Loucy (cell line): ENCODE data around the gene ABCG4.
A peak's percentile ranks its signal among the peaks of the same experiment; 100 is the strongest.

Experiments
- H2AFZ ChIP-seq: fragments of 200-600 bp; sonication (generic); 2 replicates; pipeline ENCODE4 v1.6.0; 2016; ENCODE audit warnings: antibody characterized with exemption, mild to moderate bottlenecking, low read length, moderate library complexity
- H3F3A ChIP-seq: fragments of 200-600 bp; 2 replicates; pipeline ENCODE4 v1.6.0; 2016; ENCODE audit warnings: antibody characterized with exemption, low read depth, mild to moderate bottlenecking
- H3K27me3 ChIP-seq: fragments of 200-600 bp; sonication (generic); 2 replicates; pipeline ENCODE4 v1.6.1; 2014; ENCODE audit warnings: low read length, mild to moderate bottlenecking; ENCODE audit not compliant: insufficient read depth, poor library complexity, severe bottlenecking
- H3K36me3 ChIP-seq: fragments of 200-600 bp; sonication (generic); 2 replicates; pipeline ENCODE4 v1.6.1; 2016; ENCODE audit warnings: low read length; ENCODE audit not compliant: insufficient read depth
- H3K4me1 ChIP-seq: fragments of 200-600 bp; sonication (generic); 2 replicates; pipeline ENCODE4 v1.5.1; 2014; ENCODE audit warnings: low read length, mild to moderate bottlenecking; ENCODE audit not compliant: insufficient read depth, poor library complexity, severe bottlenecking
- H3K4me2 ChIP-seq: fragments of 200-600 bp; sonication (generic); 2 replicates; pipeline ENCODE4 v1.6.0; 2014; ENCODE audit warnings: antibody characterized with exemption, low read length, low read depth, mild to moderate bottlenecking; ENCODE audit not compliant: poor library complexity, severe bottlenecking
- H3K4me3 ChIP-seq: fragments of 200-600 bp; sonication (generic); 2 replicates; pipeline ENCODE4 v1.5.1; 2014; ENCODE audit warnings: low read length, mild to moderate bottlenecking, mixed read lengths; ENCODE audit not compliant: poor library complexity, severe bottlenecking
- H3K79me2 ChIP-seq: fragments of 200-600 bp; sonication (generic); 2 replicates; pipeline ENCODE4 v1.6.1; 2014; ENCODE audit warnings: low read length; ENCODE audit not compliant: insufficient read depth
- H3K9ac ChIP-seq: fragments of 200-600 bp; sonication (generic); 2 replicates; pipeline ENCODE4 v1.6.0; 2014; ENCODE audit warnings: mild to moderate bottlenecking, low read depth, low read length, moderate library complexity; ENCODE audit not compliant: poor library complexity, severe bottlenecking
- H3K9me2 ChIP-seq: fragments of 200-600 bp; sonication (generic); replicated peaks from 2 replicates; pipeline ENCODE4 v1.6.1; 2016; ENCODE audit warnings: low read depth, low read length, mixed read lengths
- H3K9me3 ChIP-seq: fragments of 200-600 bp; sonication (generic); 2 replicates; pipeline ENCODE4 v1.6.1; 2014; ENCODE audit warnings: mild to moderate bottlenecking, antibody characterized with exemption, low read length, low read depth; ENCODE audit not compliant: insufficient read depth
- H4K20me1 ChIP-seq: fragments of 200-600 bp; sonication (generic); 2 replicates; pipeline ENCODE4 v1.6.0; 2014; ENCODE audit warnings: antibody characterized with exemption, low read length, mild to moderate bottlenecking; ENCODE audit not compliant: insufficient read depth, poor library complexity, severe bottlenecking
- EZH2phosphoT487 ChIP-seq: fragments of 200-600 bp; IDR thresholded peaks from 2 replicates; pipeline ENCODE4 v1.6.1; 2018; ENCODE audit warnings: antibody characterized with exemption, mild to moderate bottlenecking, moderate library complexity, borderline replicate concordance
- TF ChIP-seq, protein P1 (sequence below): fragments of 200-600 bp; sonication (generic); conservative IDR thresholded peaks from 2 replicates; pipeline ENCODE4 v1.5.1; 2014; ENCODE audit warnings: mild to moderate bottlenecking, antibody characterized with exemption, low read length

The ABCG4 gene

GRCh38 chr11:119121008-119121810, 27.6 kb upstream of the ABCG4 start, which contains the start of gene HINFP:
Gene HINFP, plus strand, starts transcription at chr11:119121580. Its CDS starts 5,365 bp downstream, at chr11:119126945.
- Histone ChIP-seq H3K36me3 (no peaks in the 10 kb centered on the region), H3K9me2 (no peaks in the 10 kb centered on the region), H3F3A (peaks cover 3% of the 10 kb centered on the region), H3K4me1 (peaks cover 19% of the 10 kb centered on the region), H3K4me2 (peak within 1 kb of the TSS; percentile 85), H3K27me3 (no peaks in the 10 kb centered on the region), H3K9me3 (no peaks in the 10 kb centered on the region), H3K4me3 (peak within 1 kb of the TSS; percentile 93), H2AFZ (peak within 1 kb of the TSS; percentile 90), H4K20me1 (peaks cover 8% of the 10 kb centered on the region), H3K79me2 (peaks cover 43% of the 10 kb centered on the region), H3K9ac (peak within 1 kb of the TSS; percentile 84)
- TF ChIP-seq, protein P1, sequence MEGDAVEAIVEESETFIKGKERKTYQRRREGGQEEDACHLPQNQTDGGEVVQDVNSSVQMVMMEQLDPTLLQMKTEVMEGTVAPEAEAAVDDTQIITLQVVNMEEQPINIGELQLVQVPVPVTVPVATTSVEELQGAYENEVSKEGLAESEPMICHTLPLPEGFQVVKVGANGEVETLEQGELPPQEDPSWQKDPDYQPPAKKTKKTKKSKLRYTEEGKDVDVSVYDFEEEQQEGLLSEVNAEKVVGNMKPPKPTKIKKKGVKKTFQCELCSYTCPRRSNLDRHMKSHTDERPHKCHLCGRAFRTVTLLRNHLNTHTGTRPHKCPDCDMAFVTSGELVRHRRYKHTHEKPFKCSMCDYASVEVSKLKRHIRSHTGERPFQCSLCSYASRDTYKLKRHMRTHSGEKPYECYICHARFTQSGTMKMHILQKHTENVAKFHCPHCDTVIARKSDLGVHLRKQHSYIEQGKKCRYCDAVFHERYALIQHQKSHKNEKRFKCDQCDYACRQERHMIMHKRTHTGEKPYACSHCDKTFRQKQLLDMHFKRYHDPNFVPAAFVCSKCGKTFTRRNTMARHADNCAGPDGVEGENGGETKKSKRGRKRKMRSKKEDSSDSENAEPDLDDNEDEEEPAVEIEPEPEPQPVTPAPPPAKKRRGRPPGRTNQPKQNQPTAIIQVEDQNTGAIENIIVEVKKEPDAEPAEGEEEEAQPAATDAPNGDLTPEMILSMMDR, result no peak
- TF ChIP-seq EZH2phosphoT487, result no peak

- peaks cover 3% of the 10 kb centered on the region for H3F3A ChIP-seq
- H3K36me3 ChIP-seq, result no peaks in the 10 kb centered on the region
- peak overlapping the region; percentile 84 for H3K9ac ChIP-seq
- no peaks in the 10 kb centered on the region for H3K9me3 ChIP-seq
- H3K4me1 ChIP-seq, result peaks cover 21% of the 10 kb centered on the region
- peak overlapping the region; percentile 85 for H3K4me2 ChIP-seq
- H3K27me3 ChIP-seq, result no peaks in the 10 kb centered on the region
- peaks cover 43% of the 10 kb centered on the region for H3K79me2 ChIP-seq
- H2AFZ ChIP-seq, result peak overlapping the region; percentile 90
- TF ChIP-seq EZH2phosphoT487, result no peak
- TF ChIP-seq, protein P1, result no peak
- H4K20me1 ChIP-seq, result peaks cover 8% of the 10 kb centered on the region
- peak overlapping the region; percentile 93 for H3K4me3 ChIP-seq
- H3K9me2 ChIP-seq, result no peaks in the 10 kb centered on the region
Measured at GRCh38 chr11:119121811-119122124, 27.1 kb upstream of the ABCG4 start.

- H2AFZ ChIP-seq, result no peak overlapping the region
- TF ChIP-seq, protein P1, result no peak
- TF ChIP-seq EZH2phosphoT487, result no peak
- H3K9ac ChIP-seq, result no peak overlapping the region
- H3K36me3 ChIP-seq, result no peaks in the 10 kb centered on the region; the same call in 1 of the 2 replicates
- peaks cover 38% of the 10 kb centered on the region for H3K79me2 ChIP-seq
- H3K27me3 ChIP-seq, result no peaks in the 10 kb centered on the region
- H4K20me1 ChIP-seq, result peaks cover 8% of the 10 kb centered on the region
- H3K9me3 ChIP-seq, result no peaks in the 10 kb centered on the region
- H3K4me2 ChIP-seq, result no peak overlapping the region
- H3K9me2 ChIP-seq, result no peaks in the 10 kb centered on the region
- H3F3A ChIP-seq, result no peaks in the 10 kb centered on the region
- H3K4me1 ChIP-seq, result peaks cover 19% of the 10 kb centered on the region
- no peak overlapping the region for H3K4me3 ChIP-seq
Measured at GRCh38 chr11:119125821-119126220, 23.0 kb upstream of the ABCG4 start.
